ENCODE data around the gene PRDM9. TPM values are rescaled to one million over a fixed set of nuclear protein-coding genes. Genes with fewer than 3 reads are reported as not detected.

PRDM9 gene
- total and polyA plus RNA-seq, 2 donors (not counting 3 experiments of a cell fraction or from before 2014, with no cell fraction given) = not detected

GRCh38 chr5:23483090-23483489 is 24.3 kb upstream of the PRDM9 start:
- BruUV-seq (replicated peaks) = no TSS peak
- Histone ChIP-seq H3K36me3 (ENCODE audit: control insufficient read depth in 2 of 2, extremely low read depth in 1 of 2, insufficient read depth in 2 of 2, low read length in 2 of 2) (no peaks in the 10 kb centered on the region), H3K9ac (replicated peaks; ENCODE audit: extremely low read depth, insufficient read depth, low read length) (no peak overlapping the region), H2AFZ (ENCODE audit: low read depth, low read length) (no peak overlapping the region), H3K27me3 (ENCODE audit: control insufficient read depth in 2 of 2, insufficient read depth in 2 of 2, low read length in 2 of 2) (no peaks in the 10 kb centered on the region), H3K4me3 (replicated peaks in 1 of 3; ENCODE audit: insufficient read depth in 1 of 3, low read depth in 1 of 3, low read length in 3 of 3) (no peak overlapping the region), H3K79me2 (ENCODE audit: control insufficient read depth, insufficient read depth, low read length) (no peaks in the 10 kb centered on the region), H4K20me1 (replicated peaks; ENCODE audit: control insufficient read depth, extremely low read depth, insufficient read depth, low read length) (no peaks in the 10 kb centered on the region), H3K4me2 (ENCODE audit: insufficient read depth, low read length) (no peak overlapping the region), H3K9me1 (replicated peaks; ENCODE audit: control insufficient read depth, extremely low read depth, insufficient read depth, low read length) (no peaks in the 10 kb centered on the region), H3K4me1 (ENCODE audit: control insufficient read depth, extremely low read depth, insufficient read depth, low read length) (no peaks in the 10 kb centered on the region), H3K27ac (ENCODE audit: insufficient read depth, low read depth, low read length) (no peak overlapping the region), H3K9me3 (replicated peaks; ENCODE audit: control insufficient read depth, insufficient read depth, low read length) (peaks cover 3% of the 10 kb centered on the region)
- CTCF ChIA-PET = no interaction called here
- no peak for FAIRE-seq
- DNase-seq (ENCODE audit: low read depth, low spot score) = no peak
- no peak for TF ChIP-seq JUN (IDR thresholded peaks at IDR 0.05; ENCODE audit: borderline replicate concordance, insufficient read depth, insufficient read length, low read depth)
- no peak for TF ChIP-seq POLR2AphosphoS5 (IDR thresholded peaks at IDR 0.05; ENCODE audit: insufficient read depth, low read depth, low read length)
- no peak for TF ChIP-seq EZH2 (IDR thresholded peaks at IDR 0.05; ENCODE audit: borderline replicate concordance, low read depth, low read length, severe bottlenecking)
- TF ChIP-seq MYC (IDR thresholded peaks at IDR 0.05; ENCODE audit: low read depth, low read length) = no peak
- TF ChIP-seq GATA2 (IDR thresholded peaks at IDR 0.05; ENCODE audit: insufficient read depth, insufficient read length, low read depth, low read length) = no peak
- no peak for TF ChIP-seq CTCF (IDR thresholded peaks at IDR 0.05; ENCODE audit: extremely low read depth in 1 of 2, insufficient read depth in 1 of 2, low read depth in 1 of 2, low read length in 2 of 2)
- TF ChIP-seq MAX (IDR thresholded peaks at IDR 0.05; ENCODE audit: insufficient read depth, insufficient read length) = no peak
- no peak for TF ChIP-seq FOS (IDR thresholded peaks at IDR 0.05; ENCODE audit: borderline replicate concordance, insufficient read depth, low read length)
- dilution Hi-C loops (cut with MboI; ENCODE audit: extremely low pct_ligation_motif_present, low sequenced_read_pairs) (no loop called here), intact Hi-C loops (cut with micrococcal nuclease) (no loop called here)
- POLR2A ChIA-PET = no interaction called here
